ENCODE measurements around the gene EPS15. TPM values are rescaled to one million over a fixed set of nuclear protein-coding genes. Genes with fewer than 3 reads are reported as not detected.

The EPS15 gene
- total and polyA plus RNA-seq, 9 of the 15 experiments (the other 6 are each of a cell fraction or from before 2014, with no cell fraction given): 23.1 to 69.0 (median 41.7) TPM

DNA sequence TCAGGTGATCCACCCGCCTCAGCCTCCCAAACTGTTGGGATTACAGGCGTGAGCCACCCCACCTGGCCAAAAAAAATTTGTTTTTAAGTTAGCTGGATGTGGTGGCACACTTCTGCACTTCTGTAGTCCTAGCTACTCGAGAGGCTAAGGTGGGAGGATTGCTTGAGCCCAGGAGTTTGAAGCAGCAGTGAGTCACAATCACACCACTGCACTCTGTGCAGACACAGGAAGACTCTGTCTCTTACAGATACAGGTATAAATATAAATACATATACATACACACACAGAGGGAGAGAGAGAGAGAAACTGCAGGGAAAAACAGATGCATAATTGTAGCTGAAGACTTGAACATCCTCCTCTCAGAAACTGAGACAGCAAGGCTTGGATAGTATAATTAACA, 34.8 kb upstream of the EPS15 start:
- Histone ChIP-seq H3K9me1 (ENCODE audit: control insufficient read depth, insufficient read depth, low read length) (no peaks in the 10 kb centered on the region), H2AFZ (ENCODE audit: low read depth, low read length) (no peak overlapping the region), H3K4me1 (replicated peaks in 1 of 2; ENCODE audit: control insufficient read depth in 2 of 2, insufficient read depth in 2 of 2, low read length in 2 of 2) (no peaks in the 10 kb centered on the region; a peak in 3 of 5 replicates), H4K20me1 (replicated peaks; ENCODE audit: control insufficient read depth, insufficient read depth, low read length) (no peaks in the 10 kb centered on the region; the same call in 1 of the 2 replicates), H3K4me2 (ENCODE audit: insufficient read depth, low read length) (no peak overlapping the region), H3K79me2 (ENCODE audit: control insufficient read depth, insufficient read depth, low read length) (no peaks in the 10 kb centered on the region), H3K27me3 (ENCODE audit: control insufficient read depth in 2 of 2, insufficient read depth in 2 of 2, low read length in 2 of 2) (no peaks in the 10 kb centered on the region), H3K27ac (ENCODE audit: extremely low read depth, low read depth, low read length) (no peak overlapping the region), H3K9me3 (replicated peaks; ENCODE audit: control insufficient read depth, insufficient read depth, low read depth, low read length) (no peaks in the 10 kb centered on the region), H3K9ac (ENCODE audit: insufficient read depth in 1 of 2, low read depth in 2 of 2, low read length in 2 of 2) (no peak overlapping the region), H3K4me3 (no peak overlapping the region), H3K36me3 (ENCODE audit: control insufficient read depth, insufficient read depth, low read length) (no peaks in the 10 kb centered on the region)
- POLR2A ChIA-PET: no interaction called here
- in situ Hi-C loops (cut with MboI) (no loop called here), intact Hi-C loops (cut with micrococcal nuclease) (no loop called here)
- ATAC-seq (no peak), DNase-seq (ENCODE audit: extremely low read depth in 1 of 4, low spot score in 3 of 4) (no peak), FAIRE-seq (no peak)
- 38% methylated on average over 3 of the region's 3 CpGs for WGBS (ENCODE audit: insufficient coverage, low coverage, missing lambda C conversion rate)
- BruUV-seq (replicated peaks): no TSS peak
- CTCF ChIA-PET (ENCODE audit: low intra/inter-chr PET ratio): no interaction called here
- TF ChIP-seq XRCC5 (IDR thresholded peaks at IDR 0.05; ENCODE audit: low read depth, low read length) (no peak), DNMT1 (IDR thresholded peaks at IDR 0.05) (no peak), SUPT5H (IDR thresholded peaks at IDR 0.05) (no peak), NEUROD1 (IDR thresholded peaks at IDR 0.05; ENCODE audit: borderline replicate concordance, low read depth, low read length, partially characterized antibody) (no peak), KLF13 (tag; IDR thresholded peaks at IDR 0.05; ENCODE audit: borderline replicate concordance, low read depth) (no peak), SMARCA5 (IDR thresholded peaks at IDR 0.05) (no peak)
- TF ChIP-seq, protein P1, sequence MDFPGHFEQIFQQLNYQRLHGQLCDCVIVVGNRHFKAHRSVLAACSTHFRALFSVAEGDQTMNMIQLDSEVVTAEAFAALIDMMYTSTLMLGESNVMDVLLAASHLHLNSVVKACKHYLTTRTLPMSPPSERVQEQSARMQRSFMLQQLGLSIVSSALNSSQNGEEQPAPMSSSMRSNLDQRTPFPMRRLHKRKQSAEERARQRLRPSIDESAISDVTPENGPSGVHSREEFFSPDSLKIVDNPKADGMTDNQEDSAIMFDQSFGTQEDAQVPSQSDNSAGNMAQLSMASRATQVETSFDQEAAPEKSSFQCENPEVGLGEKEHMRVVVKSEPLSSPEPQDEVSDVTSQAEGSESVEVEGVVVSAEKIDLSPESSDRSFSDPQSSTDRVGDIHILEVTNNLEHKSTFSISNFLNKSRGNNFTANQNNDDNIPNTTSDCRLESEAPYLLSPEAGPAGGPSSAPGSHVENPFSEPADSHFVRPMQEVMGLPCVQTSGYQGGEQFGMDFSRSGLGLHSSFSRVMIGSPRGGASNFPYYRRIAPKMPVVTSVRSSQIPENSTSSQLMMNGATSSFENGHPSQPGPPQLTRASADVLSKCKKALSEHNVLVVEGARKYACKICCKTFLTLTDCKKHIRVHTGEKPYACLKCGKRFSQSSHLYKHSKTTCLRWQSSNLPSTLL (IDR thresholded peaks at IDR 0.05): no peak
- TF ChIP-seq, protein P2, sequence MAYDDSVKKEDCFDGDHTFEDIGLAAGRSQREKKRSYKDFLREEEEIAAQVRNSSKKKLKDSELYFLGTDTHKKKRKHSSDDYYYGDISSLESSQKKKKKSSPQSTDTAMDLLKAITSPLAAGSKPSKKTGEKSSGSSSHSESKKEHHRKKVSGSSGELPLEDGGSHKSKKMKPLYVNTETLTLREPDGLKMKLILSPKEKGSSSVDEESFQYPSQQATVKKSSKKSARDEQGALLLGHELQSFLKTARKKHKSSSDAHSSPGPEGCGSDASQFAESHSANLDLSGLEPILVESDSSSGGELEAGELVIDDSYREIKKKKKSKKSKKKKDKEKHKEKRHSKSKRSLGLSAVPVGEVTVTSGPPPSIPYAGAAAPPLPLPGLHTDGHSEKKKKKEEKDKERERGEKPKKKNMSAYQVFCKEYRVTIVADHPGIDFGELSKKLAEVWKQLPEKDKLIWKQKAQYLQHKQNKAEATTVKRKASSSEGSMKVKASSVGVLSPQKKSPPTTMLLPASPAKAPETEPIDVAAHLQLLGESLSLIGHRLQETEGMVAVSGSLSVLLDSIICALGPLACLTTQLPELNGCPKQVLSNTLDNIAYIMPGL (CRISPR knock-in tag; IDR thresholded peaks at IDR 0.05): no peak
- TF ChIP-seq, protein P3, sequence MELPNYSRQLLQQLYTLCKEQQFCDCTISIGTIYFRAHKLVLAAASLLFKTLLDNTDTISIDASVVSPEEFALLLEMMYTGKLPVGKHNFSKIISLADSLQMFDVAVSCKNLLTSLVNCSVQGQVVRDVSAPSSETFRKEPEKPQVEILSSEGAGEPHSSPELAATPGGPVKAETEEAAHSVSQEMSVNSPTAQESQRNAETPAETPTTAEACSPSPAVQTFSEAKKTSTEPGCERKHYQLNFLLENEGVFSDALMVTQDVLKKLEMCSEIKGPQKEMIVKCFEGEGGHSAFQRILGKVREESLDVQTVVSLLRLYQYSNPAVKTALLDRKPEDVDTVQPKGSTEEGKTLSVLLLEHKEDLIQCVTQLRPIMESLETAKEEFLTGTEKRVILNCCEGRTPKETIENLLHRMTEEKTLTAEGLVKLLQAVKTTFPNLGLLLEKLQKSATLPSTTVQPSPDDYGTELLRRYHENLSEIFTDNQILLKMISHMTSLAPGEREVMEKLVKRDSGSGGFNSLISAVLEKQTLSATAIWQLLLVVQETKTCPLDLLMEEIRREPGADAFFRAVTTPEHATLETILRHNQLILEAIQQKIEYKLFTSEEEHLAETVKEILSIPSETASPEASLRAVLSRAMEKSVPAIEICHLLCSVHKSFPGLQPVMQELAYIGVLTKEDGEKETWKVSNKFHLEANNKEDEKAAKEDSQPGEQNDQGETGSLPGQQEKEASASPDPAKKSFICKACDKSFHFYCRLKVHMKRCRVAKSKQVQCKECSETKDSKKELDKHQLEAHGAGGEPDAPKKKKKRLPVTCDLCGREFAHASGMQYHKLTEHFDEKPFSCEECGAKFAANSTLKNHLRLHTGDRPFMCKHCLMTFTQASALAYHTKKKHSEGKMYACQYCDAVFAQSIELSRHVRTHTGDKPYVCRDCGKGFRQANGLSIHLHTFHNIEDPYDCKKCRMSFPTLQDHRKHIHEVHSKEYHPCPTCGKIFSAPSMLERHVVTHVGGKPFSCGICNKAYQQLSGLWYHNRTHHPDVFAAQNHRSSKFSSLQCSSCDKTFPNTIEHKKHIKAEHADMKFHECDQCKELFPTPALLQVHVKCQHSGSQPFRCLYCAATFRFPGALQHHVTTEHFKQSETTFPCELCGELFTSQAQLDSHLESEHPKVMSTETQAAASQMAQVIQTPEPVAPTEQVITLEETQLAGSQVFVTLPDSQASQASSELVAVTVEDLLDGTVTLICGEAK (IDR thresholded peaks at IDR 0.05): no peak
- TF ChIP-seq, protein P3 (CRISPR knock-in tag; IDR thresholded peaks at IDR 0.05): no peak

Data from K562 (cell line).